ENCODE results near the gene IGF1R. TPM values are rescaled to one million over a fixed set of nuclear protein-coding genes. Genes with fewer than 3 reads are reported as not detected.

The IGF1R gene
- total and polyA plus RNA-seq, 7 donors: 1.2 to 130 (median 39.6) TPM

DNA sequence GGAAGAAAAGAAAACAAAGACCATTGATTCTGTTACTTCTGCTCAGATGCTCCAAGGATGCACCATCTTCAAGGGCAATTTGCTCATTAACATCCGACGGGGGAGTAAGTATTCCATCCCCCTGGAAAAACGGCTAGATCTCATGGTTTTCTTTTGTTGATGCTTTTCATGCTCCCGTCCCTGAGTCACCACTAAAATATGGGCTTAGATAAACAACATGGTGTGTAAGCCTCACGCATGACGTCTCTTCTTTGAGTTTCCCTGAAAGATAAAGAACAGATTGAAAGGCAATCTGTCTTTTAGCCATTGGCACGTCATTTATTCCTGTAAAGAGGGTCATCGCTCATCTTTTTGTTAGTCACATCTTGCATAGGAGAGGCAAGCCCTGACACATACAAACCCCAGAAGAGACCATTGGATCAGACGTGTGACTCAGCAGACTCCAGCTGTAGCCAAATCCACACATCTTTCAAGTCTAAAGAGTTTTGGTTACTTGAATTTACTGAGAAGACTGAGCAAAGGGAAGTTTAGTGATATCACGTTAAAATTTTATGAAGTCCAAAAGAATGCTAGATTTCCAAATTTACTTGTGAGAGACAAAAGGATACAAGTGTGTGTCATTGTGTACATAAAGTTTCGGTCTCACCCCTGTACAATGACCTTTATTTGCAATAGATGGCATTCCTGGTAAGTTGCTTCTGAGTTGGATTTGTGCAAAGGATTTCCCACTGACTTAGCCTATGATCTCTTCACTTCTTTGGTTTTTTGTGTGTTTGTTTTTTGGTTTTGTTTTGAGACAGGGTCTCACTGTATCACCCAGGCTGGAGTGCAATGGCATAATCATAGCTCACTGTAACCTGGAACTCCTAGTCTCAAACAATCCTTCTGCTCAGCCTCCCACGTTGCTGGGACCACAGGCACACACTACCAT, 248.7 kb downstream of the IGF1R start:
- intact Hi-C loops (cut with DNase I): no loop called here
- Histone ChIP-seq H3K36me3 (no peaks in the 10 kb centered on the region), H3K9me3 (no peaks in the 10 kb centered on the region), H3K4me3 (no peak overlapping the region), H3K4me1 (peaks cover 0 to 87% (median 58%) of the 10 kb centered on the region in 4 donors), H3K27me3 (no peaks in the 10 kb centered on the region), H3K27ac (peak overlapping the region; percentile 37 to 84 (median 73))
- TF ChIP-seq POLR2AphosphoS5 (IDR thresholded peaks at IDR 0.05): peak; percentile 54 to 94 (median 82)
- no peak for TF ChIP-seq CTCF (IDR thresholded peaks at IDR 0.05)
- TF ChIP-seq POLR2A (IDR thresholded peaks at IDR 0.05): no peak
- peak in 3 of 4 donors; percentile 53 to 94 (median 88) for TF ChIP-seq EP300 (IDR thresholded peaks at IDR 0.05)
- WGBS, 2 donors: 81 to 83% methylated on average over 12 of the region's 12 CpGs
- no peak for DNase-seq

- TF ChIP-seq EP300 (IDR thresholded peaks at IDR 0.05): no peak
- TF ChIP-seq POLR2A (IDR thresholded peaks at IDR 0.05): no peak
- TF ChIP-seq POLR2AphosphoS5 (IDR thresholded peaks at IDR 0.05): no peak
- TF ChIP-seq CTCF (IDR thresholded peaks at IDR 0.05): no peak
- no peak for DNase-seq
- Histone ChIP-seq H3K27ac (peak overlapping the region; percentile 37 to 84 (median 73)), H3K36me3 (no peaks in the 10 kb centered on the region), H3K9me3 (no peaks in the 10 kb centered on the region), H3K4me1 (peaks cover 0 to 79% (median 55%) of the 10 kb centered on the region in 4 donors), H3K4me3 (no peak overlapping the region), H3K27me3 (no peaks in the 10 kb centered on the region)
- WGBS, 2 donors: 72% methylated on average over 2 of the region's 2 CpGs
- intact Hi-C loops (cut with DNase I): no loop called here
Observed at GRCh38 chr15:98898122-98898521, 249.8 kb downstream of the IGF1R start.

GRCh38 chr15:98899272-98900021, 251.1 kb downstream of the IGF1R start:
- Histone ChIP-seq H3K4me3 (no peak overlapping the region), H3K4me1 (peaks cover 0 to 69% (median 63%) of the 10 kb centered on the region in 4 donors), H3K27ac (peak overlapping the region in 3 of 4 donors; percentile 32 to 84 (median 76)), H3K36me3 (no peaks in the 10 kb centered on the region), H3K27me3 (no peaks in the 10 kb centered on the region), H3K9me3 (no peaks in the 10 kb centered on the region)
- whole genome bisulfite sequencing, 2 donors: 90 to 92% methylated on average over 20 of the region's 20 CpGs
- no peak for DNase-seq
- intact Hi-C loops (cut with DNase I): no loop called here
- TF ChIP-seq CTCF (IDR thresholded peaks at IDR 0.05) (no peak), EP300 (IDR thresholded peaks at IDR 0.05) (no peak), POLR2AphosphoS5 (IDR thresholded peaks at IDR 0.05) (no peak), POLR2A (IDR thresholded peaks at IDR 0.05) (no peak)

GRCh38 chr15:98900356-98900755, 252.0 kb downstream of the IGF1R start:
- no peaks in the 10 kb centered on the region for H3K36me3 ChIP-seq
- H3K27ac ChIP-seq: peak overlapping the region in 3 of 4 donors; percentile 32 to 84 (median 76)
- TF ChIP-seq CTCF (IDR thresholded peaks at IDR 0.05): no peak
- TF ChIP-seq POLR2A (IDR thresholded peaks at IDR 0.05): no peak
- no peak for TF ChIP-seq EP300 (IDR thresholded peaks at IDR 0.05)
- no peak for TF ChIP-seq POLR2AphosphoS5 (IDR thresholded peaks at IDR 0.05)
- intact Hi-C loops (cut with DNase I): no loop called here
- H3K4me3 ChIP-seq: no peak overlapping the region
- no peak for DNase-seq
- H3K27me3 ChIP-seq: no peaks in the 10 kb centered on the region
- 85 to 90% methylated on average over 5 of the region's 5 CpGs for whole genome bisulfite sequencing, 2 donors
- H3K9me3 ChIP-seq: no peaks in the 10 kb centered on the region
- H3K4me1 ChIP-seq: peaks cover 0 to 76% (median 62%) of the 10 kb centered on the region in 4 donors
